DND-41 (cell line): Measurements from ENCODE around the gene GARIN5B.

ENCODE experiments used
- CTCF ChIP-seq: IDR thresholded peaks from 2 replicates; pipeline ENCODE4 v1.5.1; 2012; ENCODE audit warnings: borderline replicate concordance, low read length, moderate library complexity, mild to moderate bottlenecking; ENCODE audit not compliant: poor library complexity, severe bottlenecking; ENCODE audit errors: extremely low read depth
- EZH2 ChIP-seq: IDR thresholded peaks from 3 replicates; pipeline ENCODE4 v1.6.1; 2012; ENCODE audit warnings: borderline replicate concordance, low read depth, mild to moderate bottlenecking, moderate library complexity, low read length, inconsistent platforms; ENCODE audit not compliant: severe bottlenecking

DNA sequence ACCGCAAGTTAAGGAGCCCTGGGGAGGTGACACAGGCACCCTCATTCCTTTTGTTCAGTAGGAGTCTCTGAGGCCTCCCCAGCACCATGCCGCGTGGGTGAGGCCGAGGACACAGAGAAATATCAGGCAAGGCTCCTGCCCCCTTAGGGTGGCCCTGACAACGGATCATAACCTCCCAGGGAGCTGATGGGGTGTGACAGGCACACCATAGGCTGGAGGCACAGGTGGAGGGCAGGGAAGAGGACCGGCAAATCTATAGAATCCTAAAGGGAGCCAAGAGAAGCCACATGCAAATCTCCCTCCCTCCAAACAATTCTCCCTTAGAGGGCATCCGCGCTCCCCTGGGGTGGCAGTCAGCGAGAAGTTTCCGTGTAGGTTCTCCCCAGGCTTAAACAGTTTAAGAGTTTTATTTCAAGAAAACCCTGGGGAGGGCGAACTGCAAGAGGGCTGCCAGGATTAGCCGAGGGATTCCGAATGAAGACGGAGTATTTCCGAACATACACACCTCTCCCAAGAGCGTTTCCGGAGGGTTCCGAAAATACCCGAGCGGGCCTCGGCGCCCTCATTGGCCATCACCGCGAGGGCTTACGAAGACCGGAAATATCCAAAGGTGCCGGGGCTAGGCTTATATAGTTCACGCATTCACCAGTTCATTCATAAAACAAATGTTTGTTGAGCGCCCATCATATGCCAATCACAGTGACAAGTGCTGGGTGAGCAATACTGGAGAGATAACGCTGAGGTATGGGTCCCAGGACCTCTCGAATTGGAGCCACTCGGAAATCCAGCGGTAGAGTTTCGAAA, 22.1 kb upstream of the GARIN5B start:
- no peak for TF ChIP-seq CTCF
- TF ChIP-seq EZH2, result no peak
